GM19438 (cell line): ENCODE data around the gene SH3PXD2A.

Experiments
- ATAC-seq: cut with Tn5 transposase; IDR thresholded peaks from one replicate; pipeline ENCODE4 v1.9.1; 2021; ENCODE audit warnings: low read depth; ENCODE audit not compliant: unreplicated experiment

SH3PXD2A gene

GRCh38 chr10:103794996-103795395 is 60.4 kb downstream of the SH3PXD2A start:
- no peak for ATAC-seq

GRCh38 chr10:103793920-103794883 is 61.2 kb downstream of the SH3PXD2A start:
- no peak for ATAC-seq

- ATAC-seq, result no peak
These were observed 61.9 kb downstream of the SH3PXD2A start for GRCh38 chr10:103793429-103793828.

- no peak for ATAC-seq
These were observed 62.8 kb downstream of the SH3PXD2A start for GRCh38 chr10:103792547-103792946.

GRCh38 chr10:103791858-103792257 is 63.5 kb downstream of the SH3PXD2A start:
- no peak for ATAC-seq

- ATAC-seq, result no peak
These were observed 64.1 kb downstream of the SH3PXD2A start for GRCh38 chr10:103791291-103791690.

GRCh38 chr10:103790580-103790979 is 64.8 kb downstream of the SH3PXD2A start:
- ATAC-seq, result no peak

- ATAC-seq, result no peak
These were observed 65.6 kb downstream of the SH3PXD2A start for GRCh38 chr10:103789771-103790201.

- ATAC-seq, result no peak
These were observed 66.2 kb downstream of the SH3PXD2A start for GRCh38 chr10:103789161-103789560.

GRCh38 chr10:103787331-103787730 is 68.0 kb downstream of the SH3PXD2A start:
- ATAC-seq, result no peak

- no peak for ATAC-seq
These were observed 69.4 kb downstream of the SH3PXD2A start for GRCh38 chr10:103786020-103786419.

GRCh38 chr10:103784723-103785418 is 70.5 kb downstream of the SH3PXD2A start:
- no peak for ATAC-seq

- ATAC-seq, result no peak
These were observed 71.3 kb downstream of the SH3PXD2A start for GRCh38 chr10:103784089-103784488.

GRCh38 chr10:103783681-103784080 is 71.7 kb downstream of the SH3PXD2A start:
- ATAC-seq, result no peak

- no peak for ATAC-seq
These were observed 73.9 kb downstream of the SH3PXD2A start for GRCh38 chr10:103781329-103782061.

GRCh38 chr10:103780242-103781149 is 74.9 kb downstream of the SH3PXD2A start:
- ATAC-seq, result no peak

- ATAC-seq, result no peak
These were observed 76.8 kb downstream of the SH3PXD2A start for GRCh38 chr10:103778358-103779139.

- no peak for ATAC-seq
These were observed 78.3 kb downstream of the SH3PXD2A start for GRCh38 chr10:103776878-103777591.
